Ovary (tissue), 3 donors: Measurements from ENCODE around the gene BTRC.

Source experiments
- CTCF ChIP-seq, 3 donors: fragments of 450-650 bp in 2 of 3; fragments of 200-600 bp in 1 of 3; IDR thresholded peaks; one replicate each; pipeline versions ENCODE4 v1.5.1 to v1.8.0; 2016 to 2022; ENCODE audit warnings: antibody characterized with exemption in 3 of 3, mild to moderate bottlenecking in 1 of 3
- POLR2A ChIP-seq: fragments of 450-650 bp; IDR thresholded peaks from one replicate; pipeline ENCODE4 v1.6.1; 2017; ENCODE audit warnings: antibody characterized with exemption, mild to moderate bottlenecking, moderate library complexity
- donor health status: DM: no; HTN: no; CAD: no.

GRCh38 chr10:101545898-101546297 is 191.9 kb downstream of the BTRC start:
- TF ChIP-seq CTCF (IDR thresholded peaks at IDR 0.05): no peak
- no peak for TF ChIP-seq POLR2A
